WTC11 (cell line): ENCODE data around the gene ARHGAP45. TPM values are rescaled to one million over a fixed set of nuclear protein-coding genes. Genes with fewer than 3 reads are reported as not detected.

Experiments used
- ATAC-seq: fragments of 200-7000 bp; cut with Tn5 transposase; 2 replicates; pipeline ENCODE4 v1.10.0; 2021; ENCODE audit warnings: mild to moderate bottlenecking, moderate library complexity
- CTCF ChIA-PET: fragments of 300-600 bp; sonication (Branson Sonifier 250); formaldehyde crosslinking; loops from one replicate; lab custom pipeline; 2021; ENCODE audit warnings: antibody characterized with exemption; lab: Charles Lee
- POLR2A ChIA-PET: fragments of 350-600 bp; sonication (Branson Sonifier 250); formaldehyde crosslinking; loops from one replicate; lab custom pipeline; 2021; ENCODE audit warnings: antibody characterized with exemption; lab: Charles Lee
- DNase-seq: peaks from one replicate; pipeline ENCODE4 v3.0.0; 2021; ENCODE audit warnings: low spot score
- H3K27ac Mint-ChIP-seq: 2 replicates; pipeline ENCODE4 v1.8.0; 2021; ENCODE audit warnings: mixed read lengths
- H3K27me3 Mint-ChIP-seq: 2 replicates; pipeline ENCODE4 v1.8.0; 2021; ENCODE audit warnings: low read depth, mild to moderate bottlenecking, moderate library complexity, mixed read lengths
- H3K36me3 Mint-ChIP-seq: 2 replicates; pipeline ENCODE4 v1.8.0; 2021; ENCODE audit warnings: mixed read lengths
- H3K4me1 Mint-ChIP-seq: 2 replicates; pipeline ENCODE4 v1.8.0; 2022; ENCODE audit warnings: mixed read lengths
- H3K4me3 Mint-ChIP-seq: 2 replicates; pipeline ENCODE4 v1.8.0; 2021; ENCODE audit warnings: mild to moderate bottlenecking, moderate library complexity, mixed read lengths
- H3K9me3 Mint-ChIP-seq: 2 replicates; pipeline ENCODE4 v1.8.0; 2021; ENCODE audit warnings: mixed read lengths
- AR ChIP-seq: fragments of 250-450 bp; sonication (Bioruptor Pico); IDR thresholded peaks from 2 replicates; pipeline ENCODE4 v1.9.0; 2021; ENCODE audit warnings: mild to moderate bottlenecking
- ARID4B ChIP-seq: sonication (generic); formaldehyde crosslinking; IDR thresholded peaks from 2 replicates; pipeline ENCODE4 v1.8.0; 2023; ENCODE audit warnings: missing genetic modification reagents, mild to moderate bottlenecking, borderline replicate concordance
- CDX4 ChIP-seq: fragments of 250-450 bp; sonication (Bioruptor Pico); IDR thresholded peaks from 2 replicates; pipeline ENCODE4 v1.9.0; 2021; ENCODE audit warnings: moderate library complexity, mild to moderate bottlenecking, inconsistent platforms, borderline replicate concordance
- CTCF ChIP-seq: fragments of 200-600 bp; IDR thresholded peaks from 2 replicates; pipeline ENCODE4 v1.8.0; 2022; ENCODE audit warnings: antibody characterized with exemption
- E2F4 ChIP-seq: sonication (generic); formaldehyde crosslinking; IDR thresholded peaks from 2 replicates; pipeline ENCODE4 v1.8.1; 2022; ENCODE audit warnings: low read depth, mild to moderate bottlenecking, moderate library complexity, missing genetic modification reagents, borderline replicate concordance
- ELF4 ChIP-seq: sonication (generic); formaldehyde crosslinking; IDR thresholded peaks from 2 replicates; pipeline ENCODE4 v1.8.1; 2022; ENCODE audit warnings: low read depth, mild to moderate bottlenecking, moderate library complexity, missing genetic modification reagents
- EMX1 ChIP-seq: fragments of 250-450 bp; sonication (Bioruptor Pico); IDR thresholded peaks from 2 replicates; pipeline ENCODE4 v1.8.0; 2021; ENCODE audit warnings: mild to moderate bottlenecking
- ESRRA ChIP-seq: sonication (generic); formaldehyde crosslinking; IDR thresholded peaks from 2 replicates; pipeline ENCODE4 v1.8.1; 2022; ENCODE audit warnings: mild to moderate bottlenecking, missing genetic modification reagents, borderline replicate concordance
- NFATC4 ChIP-seq: fragments of 250-450 bp; sonication (Bioruptor Pico); IDR thresholded peaks from 2 replicates; pipeline ENCODE4 v1.9.0; 2021; ENCODE audit warnings: mild to moderate bottlenecking
- NFE2L1 ChIP-seq: sonication (generic); formaldehyde crosslinking; IDR thresholded peaks from 2 replicates; pipeline ENCODE4 v1.8.1; 2023; ENCODE audit warnings: missing genetic modification reagents
- PRRX2 ChIP-seq: fragments of 250-450 bp; sonication (Bioruptor Pico); IDR thresholded peaks from 2 replicates; pipeline ENCODE4 v1.8.0; 2021; ENCODE audit warnings: mild to moderate bottlenecking
- SMAD3 ChIP-seq: sonication (generic); formaldehyde crosslinking; IDR thresholded peaks from 2 replicates; pipeline ENCODE4 v1.8.0; 2022; ENCODE audit warnings: missing genetic modification reagents, mild to moderate bottlenecking, borderline replicate concordance
- USF2 ChIP-seq: sonication (generic); formaldehyde crosslinking; IDR thresholded peaks from 2 replicates; pipeline ENCODE4 v1.8.1; 2023; ENCODE audit warnings: mild to moderate bottlenecking, missing genetic modification reagents, moderate library complexity
- ZNF263 ChIP-seq: sonication (generic); formaldehyde crosslinking; IDR thresholded peaks from 2 replicates; pipeline ENCODE4 v1.8.1; 2022; ENCODE audit warnings: low read depth, mild to moderate bottlenecking, moderate library complexity, missing genetic modification reagents
- ZNF317 ChIP-seq: sonication (generic); formaldehyde crosslinking; IDR thresholded peaks from 2 replicates; pipeline ENCODE4 v1.8.1; 2023; ENCODE audit warnings: low read depth, mild to moderate bottlenecking, moderate library complexity, missing genetic modification reagents, borderline replicate concordance
- ZNF396 ChIP-seq: fragments of 250-450 bp; sonication (Bioruptor Pico); IDR thresholded peaks from 2 replicates; pipeline ENCODE4 v1.8.0; 2021; ENCODE audit warnings: mild to moderate bottlenecking, moderate library complexity, borderline replicate concordance
- ZNF512 ChIP-seq: sonication (generic); formaldehyde crosslinking; IDR thresholded peaks from 2 replicates; pipeline ENCODE4 v1.8.1; 2022; ENCODE audit warnings: missing genetic modification reagents, borderline replicate concordance
- ZSCAN18 ChIP-seq: fragments of 250-450 bp; sonication (Bioruptor Pico); IDR thresholded peaks from 2 replicates; pipeline ENCODE4 v2.1.2; 2022; ENCODE audit warnings: mild to moderate bottlenecking, moderate library complexity
- total RNA-seq: library from RNA; stranded (reverse); gene quantifications from 3 replicates; pipeline ENCODE4 v1.2.3, GENCODE V29; 2021

The ARHGAP45 gene
- total RNA-seq, 1 experiment from 2014 or later, result 40.9 TPM

- Mint-ChIP-seq H3K4me3 (peak within 1 kb of the TSS; percentile 92), H3K27ac (peak within 1 kb of the TSS; percentile 94), H3K36me3 (peaks cover 9% of the 10 kb centered on the region), H3K27me3 (no peaks in the 10 kb centered on the region), H3K4me1 (peaks cover 3% of the 10 kb centered on the region), H3K9me3 (no peaks in the 10 kb centered on the region)
- peak; percentile 69 for ATAC-seq
- peak; percentile 84 for DNase-seq
- POLR2A ChIA-PET, result interaction anchor here (0.8 to 6.8 kb wide), 12 partner anchors 9 to 240 kb away, joined by 3 to 70 read pairs (median 4); partner anchors contain the start of genes ABCA7 and ARHGAP45
- CTCF ChIA-PET, result interaction anchor here (0.6 to 4.3 kb wide), 12 partner anchors 10 to 507 kb away, joined by 3 to 33 read pairs (median 4); partner anchors contain the start of genes ABCA7 and ARHGAP45
- no peak for TF ChIP-seq CDX4 (CRISPR knock-in tag)
- no peak for TF ChIP-seq ESRRA (CRISPR knock-in tag)
- no peak for TF ChIP-seq ZNF317 (CRISPR knock-in tag)
- no peak; the same call in none of the 2 replicates for TF ChIP-seq ARID4B (CRISPR knock-in tag)
- no peak for TF ChIP-seq AR (CRISPR knock-in tag)
- TF ChIP-seq EMX1 (CRISPR knock-in tag), result no peak
- TF ChIP-seq ZNF512, result no peak
- TF ChIP-seq ZNF263, result no peak
- TF ChIP-seq NFE2L1 (CRISPR knock-in tag), result no peak
- TF ChIP-seq NFATC4, result no peak
- TF ChIP-seq ELF4 (CRISPR knock-in tag), result no peak
- TF ChIP-seq USF2 (CRISPR knock-in tag), result no peak
- TF ChIP-seq PRRX2, result no peak
- TF ChIP-seq SMAD3 (CRISPR knock-in tag), result no peak
- no peak for TF ChIP-seq ZSCAN18 (CRISPR knock-in tag)
- TF ChIP-seq ZNF396 (CRISPR knock-in tag), result no peak
- TF ChIP-seq E2F4, result no peak
- no peak for TF ChIP-seq CTCF
These were observed 40.8 kb upstream of the ARHGAP45 start, which contains the start of gene CNN2 for GRCh38 chr19:1025960-1026782. Gene CNN2, plus strand, starts transcription at chr19:1026608. Its CDS starts 54 bp downstream, at chr19:1026662.
